Mucosa of stomach (tissue), 1 donor: ENCODE measurements around the gene GPX4.
A peak's percentile ranks its signal among the peaks of the same experiment; 100 is the strongest.

ENCODE experiments used
- H3K27me3 ChIP-seq: one replicate; pipeline ENCODE4 v1.7.0; 2013; ENCODE audit warnings: mild to moderate bottlenecking, low read length; ENCODE audit not compliant: control insufficient read depth, insufficient read depth
- H3K36me3 ChIP-seq: one replicate; pipeline ENCODE4 v1.7.0; 2013; ENCODE audit warnings: low read length; ENCODE audit not compliant: control insufficient read depth, insufficient read depth
- H3K4me1 ChIP-seq: one replicate; pipeline ENCODE4 v1.7.0; 2013; ENCODE audit warnings: mild to moderate bottlenecking, low read length; ENCODE audit not compliant: control insufficient read depth, insufficient read depth
- H3K4me3 ChIP-seq: one replicate; pipeline ENCODE4 v1.7.0; 2013; ENCODE audit warnings: low read length
- H3K9ac ChIP-seq: one replicate; pipeline ENCODE4 v1.7.0; 2013; ENCODE audit warnings: mild to moderate bottlenecking, low read length, moderate library complexity
- H3K9me3 ChIP-seq: one replicate; pipeline ENCODE4 v1.7.0; 2013; ENCODE audit warnings: mild to moderate bottlenecking, low read length, moderate library complexity; ENCODE audit not compliant: control insufficient read depth
- donor health status: Pancreatic carcinoma.

GPX4 gene

DNA sequence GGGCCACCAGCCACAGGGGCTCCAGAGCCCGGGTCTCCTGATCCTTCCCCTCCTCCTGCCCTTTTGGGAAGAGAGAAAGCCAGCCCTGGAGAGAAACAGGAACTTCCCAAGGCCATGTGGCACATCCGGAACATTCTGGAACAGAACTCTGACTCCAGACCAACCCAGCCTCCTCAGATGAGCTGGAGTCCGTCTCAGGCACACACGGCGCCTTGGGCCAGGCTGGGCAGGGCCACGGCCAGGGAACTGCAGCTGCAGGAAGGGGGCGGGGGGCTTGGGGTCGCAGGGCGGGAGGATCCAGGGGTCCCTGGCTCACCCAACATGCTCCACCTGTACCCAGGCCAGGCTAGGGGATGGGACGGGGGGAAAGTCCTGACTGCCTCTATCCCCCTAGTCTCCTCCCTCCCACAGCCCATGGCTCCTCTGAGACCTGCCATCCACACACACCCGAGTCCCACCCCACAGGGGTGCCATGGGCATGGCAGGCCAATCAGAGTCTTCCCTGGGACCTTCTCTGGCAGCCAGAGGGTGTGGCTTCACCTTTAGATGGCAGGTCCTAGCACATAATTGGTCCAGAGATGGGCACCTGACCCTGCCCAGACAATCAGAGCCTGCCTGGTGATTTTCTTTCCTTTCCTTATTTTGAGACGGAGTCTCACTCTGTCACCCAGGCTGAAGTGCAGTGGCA lies 47.4 kb downstream of the GPX4 start:
- Histone ChIP-seq H3K9ac (no peak overlapping the region), H3K4me1 (peaks cover 18% of the 10 kb centered on the region), H3K36me3 (no peaks in the 10 kb centered on the region), H3K4me3 (no peak overlapping the region), H3K27me3 (no peaks in the 10 kb centered on the region), H3K9me3 (no peaks in the 10 kb centered on the region)

DNA sequence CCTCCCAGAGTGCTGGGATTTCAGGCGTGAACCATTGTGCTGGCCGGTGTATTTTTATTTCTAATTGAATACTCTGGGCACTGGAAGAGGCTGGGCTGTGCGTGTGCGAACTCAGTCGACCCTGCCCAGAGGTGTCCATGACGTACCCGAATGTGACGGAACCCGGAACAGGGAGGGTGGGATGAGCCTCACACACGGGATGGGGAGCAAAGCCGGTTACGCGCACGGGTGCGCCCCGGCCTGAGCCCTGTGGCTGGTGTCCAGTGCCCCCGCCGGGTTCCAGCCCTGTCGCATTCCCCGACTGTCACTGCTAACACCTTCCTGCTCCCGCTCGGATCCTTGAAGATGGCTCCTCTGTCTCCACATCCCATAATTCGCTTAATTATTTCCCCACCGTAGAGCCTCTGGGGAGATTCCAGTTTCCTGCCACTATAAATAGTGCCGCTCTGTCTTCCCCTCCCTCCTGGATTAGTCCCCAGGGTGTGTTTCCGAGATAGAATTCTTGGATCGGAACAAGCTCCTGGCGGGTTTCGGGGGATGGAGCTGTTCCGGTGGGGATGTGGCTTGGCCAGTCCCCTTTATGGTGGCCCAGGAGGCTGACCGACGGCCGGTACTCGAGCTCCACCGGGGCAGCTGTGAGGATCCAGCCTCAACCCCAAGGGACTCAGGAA lies 48.3 kb downstream of the GPX4 start:
- Histone ChIP-seq H3K9me3 (no peaks in the 10 kb centered on the region), H3K9ac (no peak overlapping the region), H3K36me3 (no peaks in the 10 kb centered on the region), H3K4me3 (no peak overlapping the region), H3K4me1 (peaks cover 18% of the 10 kb centered on the region), H3K27me3 (no peaks in the 10 kb centered on the region)

DNA sequence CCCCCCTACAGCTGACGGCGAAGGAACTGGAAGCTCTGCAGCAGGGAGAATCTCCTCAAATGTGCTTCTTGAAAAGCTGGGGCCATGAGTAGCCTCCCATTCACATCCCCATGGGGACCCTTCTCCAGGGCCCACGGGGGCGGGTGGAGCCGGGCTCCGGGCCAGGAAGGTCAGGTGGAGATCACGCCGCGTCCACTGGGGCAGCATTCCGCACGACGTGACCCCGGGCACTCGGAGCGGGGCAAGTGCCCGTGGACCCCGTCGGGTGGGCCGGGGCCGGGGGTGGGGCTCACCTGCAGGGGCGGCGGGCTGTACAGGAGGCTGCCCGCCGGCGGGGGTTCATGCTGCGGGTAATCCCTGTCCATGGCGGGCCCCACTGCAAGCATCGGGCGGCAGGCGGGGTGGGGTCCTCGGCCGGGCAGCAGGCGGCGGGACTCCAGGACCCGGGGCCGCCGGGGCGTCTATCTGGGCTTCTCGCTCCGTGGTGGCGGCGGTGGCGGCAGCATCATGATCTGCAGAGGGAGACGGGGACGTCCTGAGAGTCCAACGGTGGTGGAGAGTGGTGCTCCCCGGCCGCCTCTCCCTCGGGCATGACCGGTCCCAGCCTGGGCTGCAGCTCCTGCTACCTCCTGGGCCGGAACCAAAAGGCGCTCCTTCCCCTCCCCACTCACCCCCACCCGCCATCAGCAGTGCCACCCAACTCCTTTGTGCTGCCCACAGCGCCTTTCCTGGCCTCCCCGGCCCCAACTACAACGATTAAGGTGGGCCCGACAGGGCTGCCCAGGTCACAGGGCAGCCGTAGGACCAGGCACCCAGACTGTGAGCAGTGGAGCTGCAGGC lies 50.3 kb downstream of the GPX4 start:
- Histone ChIP-seq H3K4me3 (no peak overlapping the region), H3K36me3 (no peaks in the 10 kb centered on the region), H3K4me1 (peaks cover 18% of the 10 kb centered on the region), H3K27me3 (no peaks in the 10 kb centered on the region), H3K9ac (peak overlapping the region; percentile 31), H3K9me3 (no peaks in the 10 kb centered on the region)

DNA sequence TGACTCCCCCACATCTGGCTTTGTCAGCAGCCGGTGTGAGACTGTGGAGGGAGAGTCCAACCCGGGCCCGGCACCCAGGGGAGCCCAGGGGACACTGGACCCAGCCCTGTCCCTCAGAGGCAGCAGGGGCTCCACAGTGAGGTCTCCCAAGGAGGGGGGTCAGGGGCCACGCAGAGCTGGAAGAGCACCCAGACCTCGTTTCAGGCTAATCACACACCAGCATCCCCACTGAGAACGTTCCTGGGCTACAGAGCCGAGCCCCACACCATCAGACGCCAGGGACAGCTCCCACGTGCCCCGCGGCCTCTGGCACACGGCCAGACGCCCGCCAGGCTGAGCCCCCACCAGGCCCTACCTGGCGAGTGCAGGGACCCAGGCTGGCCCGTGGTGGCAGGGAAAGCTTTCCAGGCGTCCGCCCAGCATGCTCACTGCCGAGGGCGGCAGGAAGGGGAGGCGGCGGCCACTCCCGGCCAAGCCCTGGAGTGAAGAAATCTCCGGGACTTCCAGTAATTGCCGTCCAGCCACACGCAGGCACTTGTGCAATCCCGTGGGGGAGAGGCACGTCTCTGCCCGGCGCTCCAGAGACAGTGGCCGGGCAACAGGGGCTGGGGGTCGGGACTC lies 51.0 kb downstream of the GPX4 start:
- H3K27me3 ChIP-seq = no peaks in the 10 kb centered on the region
- peaks cover 18% of the 10 kb centered on the region for H3K4me1 ChIP-seq

DNA sequence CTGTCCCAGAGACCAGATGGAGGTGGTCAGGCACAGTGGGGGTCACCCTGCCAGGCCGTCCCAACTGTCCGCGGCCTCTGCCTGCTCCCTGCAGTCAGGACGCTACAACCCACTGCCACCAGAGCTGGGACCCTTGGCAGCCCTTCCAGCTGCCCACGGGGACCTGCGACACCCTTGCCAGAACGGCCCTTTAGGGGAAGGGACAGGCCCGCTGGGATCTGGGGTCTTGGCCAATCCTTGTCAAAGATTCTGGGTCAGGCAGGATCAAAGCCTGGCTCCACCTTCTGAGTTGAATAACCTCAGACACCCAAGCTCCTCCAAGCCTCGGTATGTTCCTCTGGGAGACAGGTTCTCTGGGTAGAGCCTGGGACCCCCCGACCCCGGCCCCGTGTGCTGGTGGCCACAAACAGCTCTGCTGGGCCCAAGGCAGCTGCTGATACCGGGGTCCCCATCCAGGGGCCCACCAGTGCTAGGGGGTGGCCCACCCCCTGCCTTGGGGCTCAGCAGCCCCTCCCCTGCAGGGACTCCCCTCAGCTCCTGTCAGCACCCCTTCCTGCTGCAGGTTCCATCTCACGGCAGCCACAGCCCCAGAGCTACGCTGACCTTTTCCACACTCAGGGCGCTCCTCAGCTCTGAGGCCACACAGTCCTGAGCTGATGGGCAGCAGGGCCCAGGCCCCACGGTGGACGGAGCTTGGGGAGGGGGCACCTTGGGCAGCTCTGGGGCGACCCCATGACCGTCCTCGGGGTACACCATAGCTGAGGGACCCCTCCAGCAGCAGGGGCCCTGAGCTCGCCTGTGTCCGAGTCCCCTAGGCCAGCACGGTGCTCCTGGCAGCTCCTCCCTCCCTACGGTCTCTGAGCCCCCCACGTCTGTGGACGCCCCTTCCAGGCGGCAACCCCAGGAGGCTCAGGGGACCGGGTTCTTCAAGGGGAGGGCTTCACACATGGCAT lies 51.8 kb downstream of the GPX4 start:
- Histone ChIP-seq H3K4me1 (peaks cover 18% of the 10 kb centered on the region), H3K27me3 (no peaks in the 10 kb centered on the region), H3K9me3 (no peaks in the 10 kb centered on the region), H3K36me3 (no peaks in the 10 kb centered on the region), H3K9ac (peak overlapping the region; percentile 24), H3K4me3 (no peak overlapping the region)

More for the DNA sequence above, 51.0 kb downstream of the GPX4 start:
- Histone ChIP-seq H3K9ac (peak overlapping the region; percentile 31), H3K36me3 (no peaks in the 10 kb centered on the region), H3K9me3 (no peaks in the 10 kb centered on the region), H3K4me3 (no peak overlapping the region)
